ENCODE results near the gene PIWIL4.

The PIWIL4 gene

GRCh38 chr11:94664346-94664745 is 97.2 kb downstream of the PIWIL4 start:
- DNase-seq (ENCODE audit: low spot score): no peak

- DNase-seq (ENCODE audit: low spot score): no peak
Measured at GRCh38 chr11:94665116-94665659, 98.0 kb downstream of the PIWIL4 start.

GRCh38 chr11:94666792-94667721 is 99.9 kb downstream of the PIWIL4 start:
- no peak for DNase-seq (ENCODE audit: low spot score)

- no peak for DNase-seq (ENCODE audit: low spot score)
Measured at GRCh38 chr11:94668212-94668793, 101.1 kb downstream of the PIWIL4 start.

- DNase-seq (ENCODE audit: low spot score): no peak
Measured at GRCh38 chr11:94669023-94669422, 101.9 kb downstream of the PIWIL4 start.
